ENCODE results near the gene TRABD2B.

Gene TRABD2B

GRCh38 chr1:47871799-47872353 is 125.3 kb downstream of the TRABD2B start:
- DNase-seq, result no peak

- no peak for DNase-seq
These were observed 126.1 kb downstream of the TRABD2B start for GRCh38 chr1:47870946-47871676.

DNA sequence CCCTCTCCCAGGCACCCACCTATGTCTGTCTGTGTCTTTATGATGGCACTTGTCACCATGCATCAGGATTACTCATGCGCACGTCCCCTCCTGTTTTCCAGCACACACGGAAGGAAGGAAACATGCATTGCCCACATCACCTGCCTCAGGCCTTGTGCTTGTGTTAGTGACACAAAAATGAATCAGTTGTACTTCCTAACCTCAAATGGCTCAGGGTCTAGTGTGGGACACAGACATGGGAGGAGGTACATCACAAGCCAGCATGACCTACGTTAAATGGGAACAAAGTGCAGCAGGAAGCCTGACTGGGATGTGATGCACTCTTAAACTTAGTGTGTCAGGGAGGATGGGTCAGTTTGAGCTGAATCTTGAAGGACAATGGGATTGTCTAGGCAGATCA is 126.7 kb downstream of the TRABD2B start:
- DNase-seq, result no peak

DNA sequence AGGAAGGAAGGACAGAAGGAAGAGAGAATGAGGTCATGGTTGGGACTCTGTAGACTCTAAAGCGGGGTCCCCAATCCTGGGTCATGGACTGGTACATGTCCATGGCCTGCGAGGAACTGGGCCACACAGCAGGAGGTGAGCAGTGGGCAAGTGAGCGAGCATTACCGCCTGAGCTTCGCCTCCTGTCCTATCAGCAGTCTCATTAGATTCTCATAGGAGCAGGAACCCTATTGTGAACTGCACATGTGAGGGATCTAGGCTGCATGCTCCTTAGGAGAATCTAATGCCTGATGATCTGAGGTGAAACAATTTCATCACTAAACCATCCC is 128.9 kb downstream of the TRABD2B start:
- DNase-seq, result no peak

- DNase-seq, result no peak
These were observed 129.5 kb downstream of the TRABD2B start for GRCh38 chr1:47867438-47868347.

DNA sequence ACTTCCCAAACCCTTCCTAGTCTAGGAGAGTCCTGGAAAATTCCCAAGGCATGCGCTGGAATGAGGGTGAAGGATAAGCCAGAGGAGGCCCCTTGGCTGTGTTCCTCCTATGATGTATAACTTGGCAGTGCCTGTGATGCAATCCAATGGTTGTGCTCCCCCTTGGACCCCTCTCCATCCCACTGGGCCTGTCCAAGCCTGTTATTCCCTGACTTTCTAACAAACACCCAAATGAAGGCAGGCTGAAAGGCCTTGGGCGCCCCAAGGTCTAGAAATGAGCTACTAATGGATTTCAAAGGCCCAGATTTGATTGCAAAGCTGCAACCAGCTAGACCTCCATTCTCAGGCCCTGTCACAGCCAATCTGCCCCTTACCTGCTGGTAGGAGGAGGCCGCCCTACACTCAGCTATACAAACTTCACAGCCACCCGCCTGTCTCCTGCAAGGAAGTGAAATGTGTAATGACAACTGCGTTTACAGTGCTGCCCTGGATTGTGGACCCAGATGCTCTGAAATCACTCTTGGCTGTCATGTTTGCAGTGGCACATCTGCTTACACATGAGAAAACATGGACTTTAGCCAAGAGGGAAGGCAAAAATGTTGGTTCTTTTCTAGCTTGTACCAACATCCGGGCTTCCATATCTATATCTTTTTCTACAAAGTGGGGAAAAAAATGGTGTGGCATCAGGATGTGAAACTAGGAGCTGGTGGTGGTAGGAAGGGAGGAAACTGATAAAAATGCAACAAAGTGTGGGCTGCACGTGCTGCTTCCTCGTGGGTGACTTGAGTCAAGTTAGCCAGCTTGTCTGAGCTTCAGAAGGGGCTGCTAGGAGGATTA is 130.4 kb downstream of the TRABD2B start:
- no peak for DNase-seq

DNA sequence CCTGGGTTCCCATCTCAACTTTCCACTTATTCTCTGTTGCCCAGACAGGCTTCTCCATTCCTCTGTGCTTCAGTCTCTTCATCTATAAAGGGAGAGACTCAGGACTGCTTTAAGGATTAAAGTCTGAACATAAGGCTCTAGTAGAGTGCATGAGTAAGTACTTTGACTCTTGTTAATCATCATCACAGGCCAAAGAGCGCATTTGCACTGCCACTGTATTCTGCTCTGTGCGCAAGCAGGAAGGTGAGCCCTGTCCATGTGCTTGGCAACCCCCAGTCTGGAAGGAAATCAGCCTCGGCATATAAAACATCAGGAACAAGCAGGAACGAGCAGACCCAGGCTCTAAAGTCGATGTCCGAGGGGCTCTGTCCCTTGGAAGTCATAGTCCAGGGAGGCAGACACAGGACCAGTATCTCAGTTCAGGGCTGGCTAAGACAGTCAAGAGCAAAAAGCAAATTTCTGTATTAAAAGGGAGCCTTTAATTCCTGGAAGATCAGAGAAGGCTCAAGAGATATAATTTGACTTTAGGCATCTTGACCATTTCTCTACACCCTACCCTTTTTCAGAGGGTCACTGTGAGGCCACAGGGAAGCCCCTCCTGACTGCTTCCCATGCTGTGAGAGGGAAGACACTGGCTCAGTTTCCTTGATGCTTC is 131.2 kb downstream of the TRABD2B start:
- no peak for DNase-seq

GRCh38 chr1:47859092-47859743 is 138.0 kb downstream of the TRABD2B start:
- no peak for DNase-seq

- no peak for DNase-seq
These were observed 140.2 kb downstream of the TRABD2B start for GRCh38 chr1:47856996-47857395.

GRCh38 chr1:47855230-47855629 is 142.0 kb downstream of the TRABD2B start:
- DNase-seq, result no peak

DNA sequence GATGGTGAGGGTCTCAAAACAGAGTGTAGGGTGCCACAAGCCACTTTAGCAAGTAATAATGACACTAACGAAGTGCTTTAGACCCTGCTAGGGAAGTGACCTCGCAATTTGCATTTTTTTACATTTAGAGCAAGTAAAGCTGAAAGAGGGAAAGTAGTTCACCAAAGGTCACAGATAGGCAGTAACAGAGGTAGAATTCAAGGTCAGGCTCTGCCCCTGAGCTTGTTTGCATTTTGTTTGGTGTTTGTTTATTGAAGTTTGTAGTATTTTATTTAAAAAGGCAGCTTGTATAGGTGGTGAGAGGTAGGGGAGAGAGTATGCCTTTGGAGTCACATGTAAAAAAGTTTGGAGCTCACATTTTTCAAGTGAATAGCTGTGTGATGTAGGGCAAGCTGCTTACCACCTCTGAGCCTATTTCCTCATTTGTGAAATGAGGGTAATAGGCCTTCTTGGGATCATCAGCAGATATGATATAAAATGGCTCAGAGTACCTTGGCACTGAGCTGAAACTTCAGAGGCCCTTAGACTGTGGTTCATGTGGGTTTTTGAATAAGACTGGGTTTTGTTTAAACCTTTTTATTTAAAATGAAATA is 142.5 kb downstream of the TRABD2B start:
- no peak for DNase-seq

DNA sequence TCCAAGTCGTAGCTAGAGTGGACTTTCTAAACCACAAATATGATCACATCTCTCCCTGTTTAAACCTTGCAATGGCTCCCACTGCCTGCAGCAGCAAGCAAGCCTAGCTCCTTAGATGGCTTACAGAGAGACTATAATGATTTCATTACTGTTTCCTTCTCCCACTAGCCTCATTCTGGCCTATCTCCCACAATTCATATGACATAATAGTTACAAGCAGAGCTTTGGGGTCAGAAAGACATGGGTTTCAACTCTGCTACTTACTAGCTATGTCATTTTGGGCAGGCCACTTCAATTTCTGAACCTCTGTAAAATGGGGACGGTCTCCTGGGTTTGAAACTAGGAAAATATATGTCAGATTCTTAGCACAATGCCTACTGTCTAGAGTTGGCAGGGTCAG is 143.3 kb downstream of the TRABD2B start:
- DNase-seq, result no peak

DNA sequence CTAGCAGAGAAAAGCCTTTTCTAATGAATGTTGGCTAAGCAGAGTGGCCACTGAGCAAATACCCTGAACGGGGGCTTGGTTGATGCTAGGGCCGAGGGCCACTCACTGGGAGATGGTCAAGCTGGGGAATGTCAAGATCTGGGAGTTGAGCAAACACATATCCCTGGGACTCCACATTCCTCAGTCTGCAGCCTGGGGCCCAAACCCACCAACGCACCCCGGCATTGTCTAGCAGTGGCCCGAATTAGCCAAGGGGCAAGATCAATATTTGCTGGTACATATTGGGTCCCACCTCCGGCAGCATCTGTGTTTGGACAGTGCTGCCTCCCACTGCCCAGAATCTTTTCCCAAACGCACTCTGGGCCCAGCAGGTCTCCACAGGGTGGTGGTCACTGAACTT is 144.1 kb downstream of the TRABD2B start:
- no peak for DNase-seq

DNA sequence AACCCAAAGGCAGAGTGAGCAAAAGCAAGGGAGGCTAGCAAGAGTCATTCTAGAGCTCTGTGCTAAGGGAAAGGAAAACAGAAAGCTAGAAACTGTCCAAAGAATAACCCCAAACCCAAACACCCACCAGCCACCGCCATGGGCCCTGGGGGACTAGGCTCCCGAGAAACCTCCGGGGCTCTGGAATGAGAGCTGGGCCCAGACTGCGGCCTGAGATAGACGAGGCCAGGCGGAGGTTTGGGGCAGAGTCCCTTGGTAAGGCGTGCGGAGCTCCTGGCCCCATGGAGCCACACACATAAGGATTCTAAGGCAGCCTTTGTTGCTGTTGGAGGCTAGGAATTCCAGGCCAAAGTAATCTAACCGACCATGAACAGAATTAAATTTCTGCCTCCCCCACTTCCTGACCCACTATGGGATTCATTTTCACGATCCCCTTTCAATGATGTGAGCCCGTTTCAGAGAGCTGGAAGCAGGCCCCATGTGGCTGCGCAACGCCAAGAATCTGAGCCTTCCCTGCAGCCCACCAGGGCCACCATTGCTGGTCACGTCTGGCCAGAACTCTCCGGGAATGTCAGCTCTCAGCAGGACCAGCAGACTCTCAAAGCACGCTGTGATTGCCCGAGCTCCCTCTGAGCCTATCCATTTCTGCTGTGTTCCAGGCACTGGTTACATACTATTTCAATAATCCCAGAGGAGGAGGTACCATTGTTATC is 145.0 kb downstream of the TRABD2B start:
- DNase-seq, result no peak

- DNase-seq, result no peak
These were observed 146.7 kb downstream of the TRABD2B start for GRCh38 chr1:47850451-47850850.

DNA sequence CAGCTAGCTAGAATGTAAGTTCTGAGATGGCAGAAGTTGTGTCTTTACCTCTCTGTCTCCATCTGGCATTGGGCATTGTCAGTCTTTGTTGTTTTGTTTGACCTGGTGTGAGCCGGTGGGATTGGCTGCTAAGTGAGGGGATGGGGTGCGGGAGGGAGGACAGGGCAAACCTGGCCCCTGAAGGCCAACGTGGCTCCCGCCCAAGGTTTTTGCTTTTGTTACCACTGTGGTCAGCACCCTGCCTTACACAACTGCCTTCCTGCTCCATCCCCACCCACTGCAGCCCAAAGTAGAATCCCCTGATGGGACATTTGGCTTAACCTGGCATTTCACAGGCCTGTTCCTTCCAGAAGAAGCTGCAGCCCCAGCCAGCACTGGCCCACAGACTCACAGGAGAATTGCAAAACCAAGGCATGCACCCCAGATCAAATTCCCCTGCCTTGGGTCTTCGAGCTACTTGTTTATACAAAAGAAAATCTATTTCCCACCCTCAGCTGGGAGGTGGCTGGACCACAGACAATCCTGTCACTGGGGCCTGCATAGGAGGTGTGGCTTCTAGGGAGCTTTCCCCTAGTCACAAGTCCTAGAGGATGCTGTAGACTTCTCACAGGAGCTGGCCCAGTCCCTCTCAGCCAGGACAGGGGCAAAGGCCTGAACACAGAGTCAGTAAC is 147.5 kb downstream of the TRABD2B start:
- DNase-seq, result no peak

DNA sequence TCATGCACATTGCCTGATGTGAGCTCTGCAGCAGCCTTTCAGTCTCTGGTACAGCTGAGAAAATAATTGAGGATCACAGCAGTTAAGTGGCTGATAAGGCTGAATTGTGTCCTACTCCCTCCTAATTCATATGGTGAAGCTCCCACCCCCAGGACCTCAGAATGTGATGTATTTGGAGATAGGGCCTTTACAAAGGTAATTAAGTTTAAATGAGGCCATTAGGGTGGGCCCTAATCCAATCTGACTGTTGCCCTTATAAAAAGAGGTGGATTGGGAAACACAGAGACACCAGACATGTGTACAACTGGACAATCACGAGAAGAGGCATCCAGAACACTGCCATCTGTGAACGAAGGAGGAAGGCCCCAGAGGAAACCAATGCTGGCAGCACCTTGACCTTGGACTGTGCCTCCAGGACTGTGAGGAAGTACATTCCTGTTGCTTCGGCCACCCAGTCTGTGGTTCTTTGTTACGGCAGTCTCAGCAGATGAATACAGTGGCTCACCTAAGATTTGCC is 148.1 kb downstream of the TRABD2B start:
- DNase-seq, result no peak

- no peak for DNase-seq
These were observed 149.4 kb downstream of the TRABD2B start for GRCh38 chr1:47847763-47848162.

DNA sequence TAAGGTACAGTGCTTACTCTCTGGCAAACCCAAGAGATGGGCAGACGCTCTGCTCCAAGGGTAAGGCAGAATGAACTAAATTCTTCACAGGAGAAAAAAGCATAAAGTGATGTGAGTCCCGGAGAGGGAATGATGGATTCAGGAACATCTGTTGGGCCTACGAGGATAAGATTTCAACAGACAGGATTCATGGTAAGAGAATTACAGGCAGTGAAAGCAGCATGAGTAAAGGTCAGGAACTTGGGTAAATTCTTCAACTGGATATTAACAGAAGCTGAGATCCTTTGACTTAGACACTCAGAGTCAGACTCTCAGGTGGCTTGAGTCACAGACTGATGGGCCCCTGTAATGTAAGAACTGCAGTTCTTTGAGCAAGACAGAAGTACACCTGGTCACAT is 152.6 kb downstream of the TRABD2B start:
- DNase-seq, result no peak

All from RPMI8226 (cell line).